Measurements from ENCODE around the gene SLC7A4.
A peak's percentile ranks its signal among the peaks of the same experiment; 100 is the strongest.
"Not testable (repeated sequence)": the region's sequence is repeated elsewhere in the genome, so short reads cannot be mapped to it uniquely, and the experiment has no call there.

SLC7A4 gene

DNA sequence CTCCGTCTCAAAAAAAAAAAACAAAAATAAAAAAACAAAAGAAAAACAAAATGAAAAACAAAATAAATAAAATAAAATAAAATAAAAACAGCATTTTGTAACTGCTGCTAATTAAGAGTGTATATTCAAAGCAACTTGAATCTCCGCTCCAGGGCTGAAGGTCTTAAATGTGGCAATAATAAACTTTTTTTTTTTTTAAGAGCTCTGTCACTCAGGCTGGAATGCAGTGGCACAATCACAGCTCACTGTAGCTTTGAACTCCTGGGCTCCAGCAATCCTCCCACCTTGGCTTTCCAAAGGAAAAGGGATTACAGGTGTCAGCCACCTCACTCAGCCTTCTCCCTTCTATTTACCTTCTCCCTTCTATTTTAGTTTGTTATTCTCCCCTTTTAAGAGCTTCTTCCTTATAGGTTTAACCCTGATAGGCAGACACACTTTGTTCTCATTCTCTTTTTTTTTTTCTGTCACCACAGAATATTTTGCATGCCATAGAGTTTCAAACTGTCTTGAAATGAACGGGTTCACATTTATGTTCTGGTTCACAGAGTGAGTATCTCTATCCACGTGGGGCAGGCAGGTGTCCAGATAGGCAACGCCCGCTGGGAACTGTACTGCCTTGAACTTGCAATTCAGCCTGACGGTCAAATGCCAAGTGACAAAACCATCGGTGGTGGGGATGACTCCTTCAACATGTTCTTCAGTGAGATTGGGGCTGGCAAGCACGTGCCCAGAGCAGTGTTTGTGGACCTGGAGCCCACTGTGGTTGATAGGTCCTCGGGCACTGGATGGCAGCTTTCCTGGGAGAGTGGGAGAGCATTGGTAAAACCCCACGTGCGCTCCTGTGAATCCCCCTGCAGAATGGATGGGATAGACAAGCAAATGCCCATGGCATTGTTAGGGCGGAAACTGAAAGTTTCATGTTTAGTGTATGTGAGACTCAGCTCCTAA, 32.8 kb upstream of the SLC7A4 start:
- no peak for DNase-seq

DNA sequence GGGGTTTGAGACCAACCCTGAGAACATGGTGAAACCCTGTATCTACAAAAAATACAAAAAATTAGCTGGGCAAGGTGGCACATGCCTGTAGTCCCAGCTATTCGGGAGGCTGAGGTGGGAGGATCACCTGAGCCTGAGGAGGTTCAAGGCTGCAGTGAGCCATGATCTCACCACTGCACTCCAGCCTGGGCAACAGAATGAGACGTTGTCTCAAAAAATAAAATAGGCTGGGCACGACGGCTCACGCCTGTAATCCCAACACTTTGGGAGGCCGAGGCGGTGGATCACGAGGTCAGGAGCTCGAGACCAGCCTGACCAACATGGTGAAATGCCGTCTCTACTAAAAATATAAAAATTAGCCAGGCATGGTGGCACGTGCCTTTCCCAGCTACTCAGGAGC, 32.1 kb upstream of the SLC7A4 start:
- DNase-seq, result not testable (repeated sequence)

GRCh38 chr22:21061660-21062321, 29.4 kb upstream of the SLC7A4 start:
- DNase-seq, result not testable (repeated sequence)

DNA sequence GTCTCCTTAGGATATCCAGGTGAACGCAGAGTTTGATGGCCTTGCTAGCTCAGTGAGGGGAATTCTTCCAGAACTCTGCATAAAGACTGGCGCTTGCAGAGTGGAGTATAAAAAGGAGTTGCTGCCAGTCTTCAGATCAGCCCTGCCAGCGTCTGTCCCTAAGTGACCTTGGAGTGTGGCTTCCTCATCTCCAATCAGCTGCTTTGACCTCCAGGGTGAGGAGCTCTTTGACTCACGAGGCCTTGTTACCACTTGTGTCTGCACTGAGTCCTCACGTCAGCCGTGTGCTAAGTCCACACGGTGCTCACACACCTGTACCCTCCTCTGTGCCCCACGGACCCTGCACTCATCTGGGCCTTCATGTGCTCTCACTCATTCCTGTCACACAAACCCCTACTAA, 28.0 kb upstream of the SLC7A4 start:
- DNase-seq, result not testable (repeated sequence)

DNA sequence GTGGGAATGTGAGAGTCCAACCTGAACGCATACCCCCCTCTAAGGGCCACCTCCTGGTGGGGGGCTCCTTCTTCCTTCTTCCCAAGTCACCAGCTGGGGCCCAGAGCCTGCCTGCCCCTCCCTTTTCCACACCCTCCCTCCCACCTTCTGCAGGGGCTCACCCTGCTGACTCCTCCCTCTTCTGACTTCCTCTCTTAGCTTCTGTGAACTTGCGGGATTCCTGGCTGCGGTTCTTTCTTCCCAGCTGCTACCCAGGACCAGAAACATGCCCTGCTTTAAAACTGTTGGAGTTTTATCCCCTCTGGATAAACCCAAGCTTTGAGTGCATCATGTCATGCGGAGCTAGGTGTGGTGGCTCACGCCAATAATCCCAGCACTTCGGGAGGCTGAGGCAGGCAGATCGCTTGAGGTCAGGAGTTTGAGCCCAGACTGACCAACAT, 23.5 kb upstream of the SLC7A4 start:
- DNase-seq, result no peak

DNA sequence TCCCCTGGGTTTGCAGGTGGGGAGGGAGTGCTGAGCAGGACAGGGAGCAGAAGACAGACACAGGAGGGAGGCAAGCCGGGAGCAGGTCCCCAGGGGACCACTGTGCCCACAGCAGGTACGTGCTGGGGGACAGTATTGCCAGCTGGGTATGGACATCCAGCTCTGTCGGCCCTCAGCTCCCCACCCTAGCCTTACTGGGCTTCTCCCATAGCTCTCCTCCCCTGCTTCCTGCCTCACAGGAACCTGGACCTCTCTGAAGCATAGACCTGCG, 23.1 kb upstream of the SLC7A4 start:
- no peak for DNase-seq

GRCh38 chr22:21054714-21055563, 22.6 kb upstream of the SLC7A4 start:
- DNase-seq, result no peak

- DNase-seq, result no peak
These were observed 21.8 kb upstream of the SLC7A4 start for GRCh38 chr22:21054046-21054713.

GRCh38 chr22:21052715-21053459, 20.5 kb upstream of the SLC7A4 start:
- no peak for DNase-seq

- DNase-seq, result no peak
These were observed 19.6 kb upstream of the SLC7A4 start for GRCh38 chr22:21051831-21052400.

- no peak for DNase-seq
These were observed 18.9 kb upstream of the SLC7A4 start for GRCh38 chr22:21051145-21051830.

DNA sequence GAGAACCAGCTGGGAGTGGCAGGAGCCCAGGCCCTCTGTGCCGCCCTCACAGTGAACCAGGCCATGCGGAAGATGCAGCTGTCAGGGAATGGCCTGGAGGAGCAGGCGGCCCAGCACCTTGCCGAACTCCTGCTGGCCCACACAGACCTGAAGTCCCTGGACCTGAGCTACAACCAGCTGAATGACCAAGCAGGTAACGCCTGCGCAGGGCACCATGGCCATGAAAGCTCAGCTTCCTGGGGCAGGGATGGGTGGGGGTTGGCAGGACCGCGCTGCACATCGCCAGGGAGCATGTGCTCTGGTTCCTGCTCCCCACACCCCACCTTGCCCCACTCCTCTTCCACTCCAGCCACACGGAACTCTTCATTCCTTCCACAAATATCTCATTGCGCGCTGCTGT, 16.6 kb upstream of the SLC7A4 start:
- not testable (repeated sequence) for DNase-seq

GRCh38 chr22:21048448-21048847, 16.1 kb upstream of the SLC7A4 start:
- not testable (repeated sequence) for DNase-seq

DNA sequence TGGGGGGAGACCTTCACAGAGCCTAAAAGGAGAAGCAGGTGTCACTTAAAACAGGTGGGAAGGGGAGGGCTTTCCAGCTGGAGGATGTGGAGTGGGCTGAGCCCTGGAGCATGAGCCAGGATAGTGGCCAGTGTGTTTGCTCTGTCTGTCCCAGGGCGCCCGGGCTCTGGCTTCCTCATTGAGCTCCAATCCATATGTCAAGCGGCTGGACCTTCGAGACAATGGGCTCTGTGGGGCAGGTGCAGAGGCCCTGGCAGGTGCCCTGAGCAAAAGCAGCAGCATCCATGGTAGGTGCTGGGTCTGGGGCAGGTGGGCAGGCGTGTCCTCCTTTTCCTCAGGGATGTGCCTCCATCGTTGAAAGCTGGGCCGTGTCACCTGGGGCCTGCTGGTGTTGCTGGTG, 15.4 kb upstream of the SLC7A4 start:
- no peak for DNase-seq

- DNase-seq, result no peak
These were observed 14.8 kb upstream of the SLC7A4 start for GRCh38 chr22:21047035-21047661.

GRCh38 chr22:21045585-21046294, 13.4 kb upstream of the SLC7A4 start, which contains the start of gene LRRC74B:
Gene LRRC74B, plus strand, starts transcription at chr22:21045946. Its CDS starts 41 bp downstream, at chr22:21045987.
- DNase-seq, result peak; percentile 38

DNA sequence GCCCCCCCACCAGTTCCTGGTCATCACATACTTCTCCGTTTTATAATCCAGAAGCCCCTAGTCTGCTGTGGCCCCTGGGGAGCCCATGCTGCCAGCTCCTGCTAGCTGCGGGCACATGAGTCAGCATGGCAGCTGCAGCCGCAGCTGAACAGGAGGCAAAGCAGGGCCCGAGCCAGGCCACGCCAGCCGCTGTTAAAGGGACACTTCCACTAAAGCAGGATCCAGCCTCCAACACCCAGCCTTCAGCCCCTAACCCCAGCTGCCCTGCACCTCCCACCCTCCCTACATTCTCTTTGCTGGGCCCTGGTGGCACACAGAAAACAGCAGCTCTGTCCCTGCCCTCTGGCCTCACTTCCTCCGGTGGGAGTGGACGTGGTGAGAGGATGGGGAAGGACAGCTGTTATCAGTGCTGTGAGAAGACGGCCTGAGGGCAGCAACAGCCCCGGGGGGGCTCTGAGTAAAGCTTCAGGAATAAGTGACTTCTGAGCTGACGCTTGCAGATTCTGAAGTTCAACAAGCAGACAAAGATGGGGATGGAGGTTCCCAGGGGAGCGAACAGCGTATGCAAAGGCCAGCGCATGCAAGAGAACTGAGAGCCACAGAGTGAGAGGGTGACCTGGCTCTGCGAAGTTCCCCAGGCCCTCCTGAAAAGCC, 12.7 kb upstream of the SLC7A4 start:
- no peak for DNase-seq

DNA sequence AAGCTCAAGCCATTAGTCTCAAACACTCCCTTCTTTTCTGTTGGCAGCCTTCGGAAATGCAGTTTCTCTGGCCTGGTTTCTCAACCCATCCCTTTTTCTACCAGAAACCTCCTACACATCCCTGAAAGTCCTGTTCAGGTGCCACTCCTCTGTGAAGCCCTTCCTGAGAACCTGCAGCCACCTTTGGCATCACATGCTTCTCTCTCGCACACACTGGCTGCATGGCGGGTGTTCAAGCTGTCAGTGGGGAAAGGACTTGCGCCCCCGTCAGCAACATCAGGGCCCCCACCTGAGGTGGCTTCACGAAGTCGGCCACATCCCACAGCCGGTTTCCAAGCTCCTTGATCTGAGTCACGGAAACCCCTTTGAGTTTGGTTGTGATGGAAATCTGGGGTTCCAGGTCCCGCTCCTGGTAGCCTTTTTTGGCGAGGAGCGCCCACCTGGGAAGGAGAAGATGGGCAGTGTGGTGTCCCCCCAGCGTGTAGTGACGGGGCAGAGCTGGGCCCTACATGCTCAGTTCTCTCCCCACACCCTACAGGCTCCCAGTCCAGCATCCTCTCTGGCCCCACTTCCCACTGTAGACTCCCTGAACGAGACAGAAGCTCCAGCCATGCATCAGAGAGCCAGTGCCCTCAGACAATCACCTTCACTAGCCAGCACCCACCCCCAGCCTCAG, 11.6 kb upstream of the SLC7A4 start:
- no peak for DNase-seq

All from NCI-H2029 treated with DMSO at 0.1 percent for 48 hours (cell line).